GM12873 (cell line): ENCODE data around the gene PMAIP1.

Experiments
- TF ChIP-seq, protein P1 (sequence below): IDR thresholded peaks from 2 replicates; pipeline ENCODE4 v1.5.1; 2012; ENCODE audit warnings: low read depth, mild to moderate bottlenecking, moderate library complexity, low read length, control low read depth; ENCODE audit not compliant: insufficient read depth; ENCODE audit errors: missing control alignments

Gene PMAIP1

DNA sequence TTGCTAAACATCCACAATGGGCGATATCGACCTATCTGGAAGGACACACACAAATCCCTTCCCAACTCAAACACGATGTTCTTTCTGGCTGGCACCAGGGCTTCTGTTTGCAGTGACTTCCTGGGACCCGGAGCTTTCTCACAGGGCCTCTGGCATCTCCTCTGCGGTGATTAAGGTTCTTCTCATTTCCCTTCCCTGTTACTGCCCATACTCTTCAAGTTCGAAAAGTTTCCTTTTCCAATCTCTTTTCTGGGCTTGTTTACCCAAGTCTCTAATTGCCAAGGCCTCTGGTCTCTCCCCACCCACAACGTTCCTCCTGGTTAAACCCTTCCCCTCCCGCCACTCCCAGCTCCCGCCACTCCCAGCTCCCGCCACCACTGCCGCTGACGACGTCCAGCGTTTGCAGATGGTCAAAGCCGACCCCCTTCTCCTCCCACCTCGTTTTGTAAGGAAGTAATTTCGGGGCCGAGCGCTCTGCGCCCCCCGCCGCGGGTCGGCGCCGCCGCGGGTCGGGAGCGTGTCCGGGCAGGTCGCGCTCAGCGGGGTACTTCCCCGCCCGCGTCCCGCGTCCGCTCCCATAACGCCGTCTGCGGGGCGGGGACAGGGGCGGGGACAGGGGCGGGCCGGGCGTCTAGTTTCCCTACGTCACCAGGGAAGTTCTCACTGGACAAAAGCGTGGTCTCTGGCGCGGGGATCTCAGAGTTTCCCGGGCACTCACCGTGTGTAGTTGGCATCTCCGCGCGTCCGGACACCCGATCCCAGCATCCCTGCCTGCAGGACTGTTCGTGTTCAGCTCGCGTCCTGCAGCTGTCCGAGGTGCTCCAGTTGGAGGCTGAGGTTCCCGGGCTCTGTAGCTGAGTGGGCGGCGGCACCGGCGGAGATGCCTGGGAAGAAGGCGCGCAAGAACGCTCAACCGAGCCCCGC lies at the start of gene PMAIP1:
Gene PMAIP1, plus strand, starts transcription at position 699 of the 924 bp plus-strand sequence. Its CDS starts 182 bp downstream, at position 881.
- TF ChIP-seq, protein P1, sequence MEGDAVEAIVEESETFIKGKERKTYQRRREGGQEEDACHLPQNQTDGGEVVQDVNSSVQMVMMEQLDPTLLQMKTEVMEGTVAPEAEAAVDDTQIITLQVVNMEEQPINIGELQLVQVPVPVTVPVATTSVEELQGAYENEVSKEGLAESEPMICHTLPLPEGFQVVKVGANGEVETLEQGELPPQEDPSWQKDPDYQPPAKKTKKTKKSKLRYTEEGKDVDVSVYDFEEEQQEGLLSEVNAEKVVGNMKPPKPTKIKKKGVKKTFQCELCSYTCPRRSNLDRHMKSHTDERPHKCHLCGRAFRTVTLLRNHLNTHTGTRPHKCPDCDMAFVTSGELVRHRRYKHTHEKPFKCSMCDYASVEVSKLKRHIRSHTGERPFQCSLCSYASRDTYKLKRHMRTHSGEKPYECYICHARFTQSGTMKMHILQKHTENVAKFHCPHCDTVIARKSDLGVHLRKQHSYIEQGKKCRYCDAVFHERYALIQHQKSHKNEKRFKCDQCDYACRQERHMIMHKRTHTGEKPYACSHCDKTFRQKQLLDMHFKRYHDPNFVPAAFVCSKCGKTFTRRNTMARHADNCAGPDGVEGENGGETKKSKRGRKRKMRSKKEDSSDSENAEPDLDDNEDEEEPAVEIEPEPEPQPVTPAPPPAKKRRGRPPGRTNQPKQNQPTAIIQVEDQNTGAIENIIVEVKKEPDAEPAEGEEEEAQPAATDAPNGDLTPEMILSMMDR: no peak

DNA sequence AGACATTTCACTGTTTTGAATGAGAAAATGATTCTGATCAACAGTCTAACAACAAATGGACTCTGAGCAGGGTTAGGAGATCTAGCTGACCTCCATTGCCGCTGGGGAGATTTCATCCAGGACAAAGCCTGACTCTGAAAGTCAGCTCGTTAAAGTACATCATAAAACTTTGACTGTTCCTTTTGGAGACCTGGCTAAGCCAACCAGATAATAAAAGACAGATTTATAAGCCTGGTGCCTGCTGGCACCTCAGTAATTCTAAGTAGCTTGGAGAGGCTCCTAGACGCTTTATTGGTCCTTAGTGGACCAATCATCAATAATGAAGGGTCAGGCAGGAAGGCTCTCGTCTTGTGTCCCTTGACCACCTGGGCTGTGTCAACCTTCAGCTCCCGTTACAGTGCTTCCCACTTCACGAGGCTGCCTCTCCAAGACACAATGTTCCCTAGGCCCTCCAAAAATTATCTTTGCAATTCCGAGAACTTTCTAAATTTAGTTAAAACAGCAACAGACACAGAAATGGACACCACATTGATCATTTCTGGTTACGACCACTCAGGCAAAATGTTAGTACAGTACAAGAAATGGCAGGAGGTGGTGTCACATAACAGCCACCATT lies 47.9 kb upstream of the PMAIP1 start:
- TF ChIP-seq, protein P1: no peak

DNA sequence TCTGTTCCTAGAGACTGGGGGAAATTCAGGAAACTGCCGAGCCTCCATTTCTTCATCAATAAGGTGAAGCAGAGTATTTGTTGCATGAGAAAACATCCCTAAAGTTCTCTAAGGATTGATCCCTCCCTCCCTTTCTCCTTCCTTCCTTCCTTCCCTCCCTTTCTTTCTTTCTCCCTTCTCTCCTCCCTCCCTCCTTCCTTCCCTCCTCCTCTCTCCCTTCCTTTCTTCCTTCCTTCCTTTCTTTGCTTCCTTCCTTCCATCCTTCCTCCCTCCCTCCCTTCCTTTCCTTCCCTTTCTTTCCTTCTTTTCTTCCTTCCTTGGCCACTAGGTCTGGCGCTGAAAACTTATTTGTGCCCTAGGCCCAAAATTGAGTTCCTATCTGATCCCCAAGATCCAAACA lies 47.2 kb upstream of the PMAIP1 start:
- TF ChIP-seq, protein P1: no peak

DNA sequence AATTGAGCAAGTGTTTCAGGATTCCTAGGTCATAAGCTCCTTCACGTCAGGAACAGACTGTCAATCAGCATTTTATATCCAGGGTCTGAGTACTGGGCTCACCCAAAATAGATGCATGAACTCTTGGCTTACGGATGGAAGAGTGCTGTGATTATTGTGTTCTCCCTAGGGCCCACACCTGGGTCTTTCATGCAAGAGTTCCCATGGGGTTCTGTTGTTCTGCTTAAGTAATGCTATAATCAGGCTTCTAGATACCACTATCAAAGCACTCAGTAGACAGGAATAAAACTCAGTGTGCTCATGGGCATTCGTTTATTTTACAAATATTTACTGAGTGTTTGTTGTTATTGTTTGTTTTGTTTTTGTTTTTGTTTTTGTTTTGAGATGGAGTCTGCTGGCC lies 46.4 kb upstream of the PMAIP1 start:
- TF ChIP-seq, protein P1: no peak

DNA sequence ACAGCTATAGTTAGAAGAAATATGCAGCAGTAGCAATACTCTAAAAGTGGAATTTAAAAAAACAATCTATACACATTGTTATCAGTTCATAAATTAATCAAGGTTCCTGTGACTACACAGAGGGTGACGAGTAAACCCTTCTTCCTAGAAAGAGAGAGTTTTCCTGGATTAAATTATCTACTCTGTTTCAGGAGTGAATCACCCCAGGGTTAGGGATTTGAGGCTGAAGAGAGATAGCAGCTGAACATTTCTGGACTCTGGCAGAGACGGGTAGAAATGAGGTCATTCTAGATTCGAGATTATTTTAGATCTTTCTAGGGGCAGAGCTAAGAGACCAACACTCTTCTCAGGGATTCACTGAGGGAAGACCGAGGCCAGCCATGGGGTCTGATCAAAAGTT lies 38.8 kb upstream of the PMAIP1 start:
- TF ChIP-seq, protein P1: no peak

DNA sequence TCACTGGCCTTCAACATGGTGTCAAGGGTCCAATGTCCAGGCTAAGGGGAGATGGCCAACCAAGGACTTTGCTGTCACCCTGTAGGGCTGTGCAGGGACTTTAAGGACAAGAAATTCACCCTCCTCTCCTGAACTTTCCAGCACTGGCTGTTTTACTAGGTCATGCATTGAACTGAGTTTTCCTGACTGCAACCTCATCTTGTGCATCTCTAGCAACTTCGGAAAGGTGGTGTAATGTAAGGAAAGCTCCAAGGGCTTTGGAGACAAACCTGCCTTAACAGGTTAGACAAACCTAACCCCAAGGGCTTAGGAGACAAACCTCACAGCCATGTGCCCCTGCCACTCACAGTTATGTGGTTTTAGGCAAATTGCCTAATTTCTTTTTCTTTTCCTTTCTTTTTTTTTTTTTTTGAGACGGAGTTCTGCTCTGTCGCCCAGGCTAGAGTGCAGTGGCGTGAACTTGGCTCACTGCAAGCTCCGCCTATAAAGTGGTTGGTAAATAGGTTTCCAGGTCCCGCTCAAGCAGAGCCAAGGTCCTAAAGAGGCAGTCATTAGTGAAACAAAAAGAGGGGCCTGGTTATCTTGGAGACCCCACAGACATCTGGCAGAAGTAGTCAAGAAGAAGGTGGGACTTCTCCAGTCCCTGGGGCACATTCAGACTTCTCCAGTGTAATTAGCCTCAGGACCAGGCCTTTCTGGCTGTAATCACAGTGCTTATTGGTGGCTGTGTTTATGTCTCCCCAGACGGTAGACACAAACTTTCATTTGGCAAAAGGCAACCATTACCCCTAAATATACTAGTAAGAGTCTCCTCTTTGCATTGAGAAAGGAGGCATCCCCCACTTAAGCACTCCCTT lies 37.6 kb upstream of the PMAIP1 start:
- TF ChIP-seq, protein P1: no peak
